ENCODE data around the gene STAMBP. TPM values are rescaled to one million over a fixed set of nuclear protein-coding genes. Genes with fewer than 3 reads are reported as not detected.

STAMBP gene
- total and polyA plus RNA-seq, 3 experiments from 2014 or later = 47.8 to 71.9 (median 71.7) TPM

- Histone ChIP-seq H3K4me1 (ENCODE audit: insufficient read depth, low read length) (peaks cover 29% of the 10 kb centered on the region), H3K9me3 (ENCODE audit: low read length) (no peaks in the 10 kb centered on the region), H3K36me3 (ENCODE audit: insufficient read depth, low read length) (no peaks in the 10 kb centered on the region), H3K27me3 (ENCODE audit: insufficient read depth, low read length, poor library complexity, severe bottlenecking) (no peaks in the 10 kb centered on the region), H3K4me3 (ENCODE audit: low read length) (no peak overlapping the region), H3K27ac (ENCODE audit: low read depth, low read length) (no peak overlapping the region)
- H3K4me1 Mint-ChIP-seq = peaks cover 39 to 53% (median 46%) of the 10 kb centered on the region in 3 donors
- H3K4me3 Mint-ChIP-seq = peak overlapping the region in 5 of 7 donors; percentile 8 to 98 (median 76)
- ChIA-PET CTCF (interaction anchor here (0.8 to 2.5 kb wide), 7 partner anchors 47 to 372 kb away, joined by 3 to 11 read pairs (median 4); partner anchors contain the start of genes DGUOK, DUSP11 and MOB1A), POLR2A (no interaction called here)
- H3K27me3 Mint-ChIP-seq = no peaks in the 10 kb centered on the region
- H3K27ac Mint-ChIP-seq = peak overlapping the region in 4 of 8 donors; percentile 20 to 91 (median 72)
- no peaks in the 10 kb centered on the region for H3K9me3 Mint-ChIP-seq
- peaks cover 0 to 16% (median 2%) of the 10 kb centered on the region in 3 donors for H3K36me3 Mint-ChIP-seq
- no peak for DNase-seq
These were observed 1.7 kb upstream of the STAMBP start for GRCh38 chr2:73827018-73827417.

GRCh38 chr2:73827660-73828388 is 937 bp upstream of the STAMBP start:
- peak overlapping the region; percentile 76 to 98 (median 96) for H3K4me3 Mint-ChIP-seq
- H3K9me3 ChIP-seq (ENCODE audit: low read length) = no peaks in the 10 kb centered on the region
- H3K4me1 Mint-ChIP-seq = peaks cover 44 to 60% (median 51%) of the 10 kb centered on the region in 3 donors
- no peak for DNase-seq
- H3K27me3 ChIP-seq (ENCODE audit: insufficient read depth, low read length, poor library complexity, severe bottlenecking) = no peaks in the 10 kb centered on the region
- peaks cover 31% of the 10 kb centered on the region for H3K4me1 ChIP-seq (ENCODE audit: insufficient read depth, low read length)
- peaks cover 6% of the 10 kb centered on the region for H3K36me3 ChIP-seq (ENCODE audit: insufficient read depth, low read length)
- H3K27ac ChIP-seq (ENCODE audit: low read depth, low read length) = no peak overlapping the region
- ChIA-PET CTCF (interaction anchor here (0.8 to 2.5 kb wide), 12 partner anchors 11 to 507 kb away, joined by 3 to 11 read pairs (median 4); partner anchors contain the start of genes BOLA3, DGUOK, DUSP11 and MOB1A), POLR2A (interaction anchor here (0.6 to 1.3 kb wide), 6 partner anchors 47 to 630 kb away, joined by 3 to 9 read pairs (median 4); partner anchors contain the start of genes MOB1A, TPRKB and WBP1)
- H3K27ac Mint-ChIP-seq = peak overlapping the region; percentile 39 to 100 (median 94)
- H3K9me3 Mint-ChIP-seq = no peaks in the 10 kb centered on the region
- peaks cover 6 to 24% (median 7%) of the 10 kb centered on the region in 3 donors for H3K36me3 Mint-ChIP-seq
- peak overlapping the region; percentile 92 for H3K4me3 ChIP-seq (ENCODE audit: low read length)
- no peaks in the 10 kb centered on the region for H3K27me3 Mint-ChIP-seq

GRCh38 chr2:73828389-73828817 is 358 bp upstream of the STAMBP start:
- POLR2A ChIA-PET = interaction anchor here (0.6 to 1.3 kb wide), 6 partner anchors 47 to 630 kb away, joined by 3 to 9 read pairs (median 4); partner anchors contain the start of genes MOB1A, TPRKB and WBP1
- H3K4me3 Mint-ChIP-seq = peak overlapping the region; percentile 82 to 98 (median 96)
- peak overlapping the region; percentile 92 for H3K4me3 ChIP-seq (ENCODE audit: low read length)

GRCh38 chr2:73830871-73831401 is 2.2 kb downstream of the STAMBP start:
- CTCF ChIA-PET = no interaction called here
- peaks cover 49 to 67% (median 57%) of the 10 kb centered on the region in 3 donors for H3K4me1 Mint-ChIP-seq
- peak overlapping the region; percentile 82 to 98 (median 96) for H3K4me3 Mint-ChIP-seq
- POLR2A ChIA-PET = interaction anchor here (0.6 kb wide), 1 partner anchor 454 kb away, joined by 3 read pairs; no protein-coding TSS in a partner anchor
- H3K36me3 ChIP-seq (ENCODE audit: insufficient read depth, low read length) = peaks cover 9% of the 10 kb centered on the region
- H3K36me3 Mint-ChIP-seq = peaks cover 7 to 45% (median 17%) of the 10 kb centered on the region in 3 donors
- H3K27ac ChIP-seq (ENCODE audit: low read depth, low read length) = no peak overlapping the region
- H3K4me1 ChIP-seq (ENCODE audit: insufficient read depth, low read length) = peaks cover 32% of the 10 kb centered on the region
- peak in 2 of 5 donors; percentile 44 to 54 for DNase-seq
- H3K9me3 Mint-ChIP-seq = no peaks in the 10 kb centered on the region
- H3K9me3 ChIP-seq (ENCODE audit: low read length) = no peaks in the 10 kb centered on the region
- H3K4me3 ChIP-seq (ENCODE audit: low read length) = no peak overlapping the region
- H3K27me3 Mint-ChIP-seq = no peaks in the 10 kb centered on the region
- H3K27ac Mint-ChIP-seq = peak overlapping the region; percentile 94 to 99 (median 99)
- H3K27me3 ChIP-seq (ENCODE audit: insufficient read depth, low read length, poor library complexity, severe bottlenecking) = no peaks in the 10 kb centered on the region

More at GRCh38 chr2:73828389-73828817, 358 bp upstream of the STAMBP start:
- Mint-ChIP-seq H3K27ac (peak overlapping the region; percentile 94 to 100 (median 99)), H3K9me3 (no peaks in the 10 kb centered on the region), H3K4me1 (peaks cover 46 to 61% (median 52%) of the 10 kb centered on the region in 3 donors), H3K27me3 (no peaks in the 10 kb centered on the region), H3K36me3 (peaks cover 7 to 28% (median 8%) of the 10 kb centered on the region in 3 donors)
- Histone ChIP-seq H3K27me3 (ENCODE audit: insufficient read depth, low read length, poor library complexity, severe bottlenecking) (no peaks in the 10 kb centered on the region), H3K27ac (ENCODE audit: low read depth, low read length) (peak overlapping the region; percentile 93), H3K4me1 (ENCODE audit: insufficient read depth, low read length) (peaks cover 32% of the 10 kb centered on the region), H3K36me3 (ENCODE audit: insufficient read depth, low read length) (peaks cover 6% of the 10 kb centered on the region), H3K9me3 (ENCODE audit: low read length) (no peaks in the 10 kb centered on the region)
- no peak for DNase-seq
- CTCF ChIA-PET = interaction anchor here (1.0 to 2.5 kb wide), 8 partner anchors 10 to 507 kb away, joined by 3 to 11 read pairs (median 6); partner anchors contain the start of genes BOLA3 and MOB1A

- POLR2A ChIA-PET = interaction anchor here (0.6 kb wide), 1 partner anchor 635 kb away, joined by 3 read pairs; no protein-coding TSS in a partner anchor
- no peak for DNase-seq
- Mint-ChIP-seq H3K4me1 (peaks cover 47 to 64% (median 53%) of the 10 kb centered on the region in 3 donors), H3K27ac (peak overlapping the region in 2 of 8 donors; percentile 30 to 65), H3K9me3 (no peaks in the 10 kb centered on the region), H3K36me3 (peaks cover 7 to 51% (median 17%) of the 10 kb centered on the region in 3 donors), H3K27me3 (no peaks in the 10 kb centered on the region), H3K4me3 (no peak overlapping the region)
- Histone ChIP-seq H3K9me3 (ENCODE audit: low read length) (no peaks in the 10 kb centered on the region), H3K4me1 (ENCODE audit: insufficient read depth, low read length) (peaks cover 25% of the 10 kb centered on the region), H3K27ac (ENCODE audit: low read depth, low read length) (no peak overlapping the region), H3K27me3 (ENCODE audit: insufficient read depth, low read length, poor library complexity, severe bottlenecking) (no peaks in the 10 kb centered on the region), H3K36me3 (ENCODE audit: insufficient read depth, low read length) (peaks cover 9% of the 10 kb centered on the region), H3K4me3 (ENCODE audit: low read length) (no peak overlapping the region)
- CTCF ChIA-PET = no interaction called here
These were observed 4.2 kb downstream of the STAMBP start for GRCh38 chr2:73832930-73833329.

GRCh38 chr2:73836141-73836943 is 7.6 kb downstream of the STAMBP start:
- H3K36me3 ChIP-seq (ENCODE audit: insufficient read depth, low read length) = peaks cover 9% of the 10 kb centered on the region
- CTCF ChIA-PET = no interaction called here

GRCh38 chr2:73837847-73838585 is 9.3 kb downstream of the STAMBP start:
- no peak for DNase-seq
- peaks cover 4% of the 10 kb centered on the region for H3K36me3 ChIP-seq (ENCODE audit: insufficient read depth, low read length)
- H3K27ac ChIP-seq (ENCODE audit: low read depth, low read length) = no peak overlapping the region
- ChIA-PET CTCF (interaction anchor here (0.9 to 1.1 kb wide), 3 partner anchors 10 to 87 kb away, joined by 3 read pairs; no protein-coding TSS in a partner anchor), POLR2A (no interaction called here)
- Mint-ChIP-seq H3K27ac (peak overlapping the region in 6 of 8 donors; percentile 0 to 61 (median 34)), H3K27me3 (no peaks in the 10 kb centered on the region), H3K4me3 (no peak overlapping the region), H3K9me3 (no peaks in the 10 kb centered on the region), H3K36me3 (peaks cover 0 to 49% (median 14%) of the 10 kb centered on the region in 3 donors), H3K4me1 (peaks cover 32 to 47% (median 46%) of the 10 kb centered on the region in 3 donors)
- no peaks in the 10 kb centered on the region for H3K4me1 ChIP-seq (ENCODE audit: insufficient read depth, low read length)
- H3K27me3 ChIP-seq (ENCODE audit: insufficient read depth, low read length, poor library complexity, severe bottlenecking) = no peaks in the 10 kb centered on the region
- H3K4me3 ChIP-seq (ENCODE audit: low read length) = no peak overlapping the region
- no peaks in the 10 kb centered on the region for H3K9me3 ChIP-seq (ENCODE audit: low read length)

More at GRCh38 chr2:73836141-73836943, 7.6 kb downstream of the STAMBP start:
- Mint-ChIP-seq H3K4me3 (no peak overlapping the region), H3K27ac (peak overlapping the region in 1 of 8 donors; percentile 32), H3K4me1 (peaks cover 27 to 48% (median 46%) of the 10 kb centered on the region in 3 donors), H3K27me3 (no peaks in the 10 kb centered on the region), H3K36me3 (peaks cover 7 to 55% (median 20%) of the 10 kb centered on the region in 3 donors), H3K9me3 (no peaks in the 10 kb centered on the region)
- no peak overlapping the region for H3K27ac ChIP-seq (ENCODE audit: low read depth, low read length)
- no peaks in the 10 kb centered on the region for H3K27me3 ChIP-seq (ENCODE audit: insufficient read depth, low read length, poor library complexity, severe bottlenecking)
- POLR2A ChIA-PET = no interaction called here
- H3K9me3 ChIP-seq (ENCODE audit: low read length) = no peaks in the 10 kb centered on the region
- no peak overlapping the region for H3K4me3 ChIP-seq (ENCODE audit: low read length)
- H3K4me1 ChIP-seq (ENCODE audit: insufficient read depth, low read length) = peaks cover 3% of the 10 kb centered on the region
- DNase-seq = no peak

All from CD8-positive, alpha-beta memory T cell (primary cell).